T-helper 2 cell treated with Interferon-gamma antibody and Interleukin-4, amounts not matched to agents 100 ng/mL and 5 ng/mL, for 36 hours (primary cell): ENCODE results near the gene PGM1. TPM values are rescaled to one million over a fixed set of nuclear protein-coding genes. Genes with fewer than 3 reads are reported as not detected.

ENCODE experiments used
- intact Hi-C: fragments of 100-400 bp; cut with micrococcal nuclease; formaldehyde crosslinking; loops from one replicate; pipeline ENCODE4 v1.15.1; 2023
- total RNA-seq: library from RNA; stranded (reverse); gene quantifications from 2 replicates; pipeline ENCODE4 v1.2.3, GENCODE V29; 2022

Gene PGM1
- total RNA-seq, 1 donor from 2014 or later = 49.8 TPM

- intact Hi-C loops = loop anchor here (1.0 to 10.0 kb wide), 4 partner anchors 77 to 550 kb away; partner anchors contain the start of gene ROR1
These were observed 98.7 kb downstream of the PGM1 start for GRCh38 chr1:63691701-63692425.

DNA sequence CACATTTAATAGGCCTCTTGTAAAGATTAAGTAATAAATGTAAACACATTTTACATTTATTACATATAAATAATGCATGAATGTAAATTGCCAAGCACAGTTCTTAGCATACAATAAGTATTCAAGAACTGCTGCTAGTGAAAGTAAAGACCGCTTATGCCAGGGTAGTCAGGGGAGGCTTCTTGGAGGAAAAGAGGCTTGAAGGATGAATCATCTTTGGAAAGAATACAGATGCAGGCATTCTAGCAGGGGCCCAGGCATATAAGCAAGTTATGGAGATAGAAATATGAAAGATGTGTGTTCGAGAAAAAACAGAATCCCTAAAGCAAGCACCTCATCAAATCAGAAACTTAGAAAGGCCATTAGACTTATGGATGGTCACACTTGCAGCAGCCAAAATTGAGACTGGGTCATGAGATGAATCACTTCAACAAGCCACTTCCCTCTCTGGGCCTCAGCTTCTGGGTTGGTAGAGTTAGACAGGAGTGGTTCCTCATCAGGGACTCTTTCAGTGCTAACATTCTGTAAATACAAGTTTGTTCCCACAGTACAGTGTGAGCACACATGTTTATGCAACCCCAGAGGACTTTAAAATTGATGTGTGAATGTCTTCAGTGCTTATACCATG is 100.8 kb downstream of the PGM1 start:
- intact Hi-C loops = loop anchor here (5.0 to 10.0 kb wide), 2 partner anchors 81 to 548 kb away; partner anchors contain the start of gene ROR1

- intact Hi-C loops = loop anchor here (10.0 kb wide), 1 partner anchor 77 kb away; the partner anchor contains the start of gene ROR1
These were observed 105.0 kb downstream of the PGM1 start for GRCh38 chr1:63698001-63698838.

GRCh38 chr1:63701187-63701586 is 108.0 kb downstream of the PGM1 start:
- intact Hi-C loops = no loop called here

GRCh38 chr1:63703701-63704107 is 110.5 kb downstream of the PGM1 start:
- intact Hi-C loops = no loop called here

- intact Hi-C loops = no loop called here
These were observed 111.2 kb downstream of the PGM1 start for GRCh38 chr1:63704443-63704842.

GRCh38 chr1:63705078-63705477 is 111.9 kb downstream of the PGM1 start:
- intact Hi-C loops = no loop called here

DNA sequence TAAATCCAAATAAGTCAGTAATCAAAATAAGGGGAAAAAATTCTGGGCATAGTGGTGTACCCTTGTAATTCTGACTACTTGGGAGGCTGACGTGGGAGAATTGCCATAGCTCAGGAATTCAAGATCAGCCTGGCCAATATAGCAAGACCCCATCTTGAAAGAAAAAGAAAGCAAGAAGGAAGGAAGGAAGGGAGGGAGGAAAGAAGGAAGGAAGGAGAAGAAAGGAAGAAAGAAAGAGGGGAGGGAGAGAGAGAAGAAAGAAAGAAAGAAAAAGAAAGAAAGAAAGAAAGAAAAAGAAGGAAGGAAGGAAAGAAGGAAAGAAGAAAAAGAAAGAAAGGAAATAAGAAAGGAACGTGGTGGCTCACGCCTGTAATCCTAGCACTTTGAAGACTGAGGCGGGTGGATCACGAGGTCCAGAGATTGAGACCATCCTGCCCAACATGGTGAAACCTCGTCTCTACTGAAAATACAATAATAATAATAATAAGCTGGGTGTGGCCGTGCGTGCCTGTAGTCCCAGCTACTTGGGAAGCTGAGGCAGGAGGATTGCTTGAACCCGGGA is 116.1 kb downstream of the PGM1 start:
- intact Hi-C loops = no loop called here

Other genes starting within 250 kb of the PGM1 start
- 32.0 and 33.1 TPM in 2 replicates for gene ALG6, start 225.8 kb upstream of the PGM1 start, total RNA-seq
- gene ITGB3BP, start 70.2 kb upstream of the PGM1 start, total RNA-seq = 58.6 and 58.8 TPM in 2 replicates
- 7.6 and 9.2 TPM in 2 replicates for gene EFCAB7, start 69.9 kb upstream of the PGM1 start, total RNA-seq
- 0.05 TPM in 1 of 2 replicates, not detected in the other for gene ROR1, start 180.6 kb downstream of the PGM1 start, total RNA-seq